ENCODE results near the gene FOXN4.

- TF ChIP-seq CTCF (IDR thresholded peaks at IDR 0.05) (no peak), NFE2L1 (CRISPR knock-in tag; IDR thresholded peaks at IDR 0.05) (no peak), ATF2 (CRISPR knock-in tag; IDR thresholded peaks at IDR 0.05; ENCODE audit: borderline replicate concordance, low read depth) (no peak), SP1 (CRISPR knock-in tag; conservative IDR thresholded peaks at IDR 0.05) (no peak), FOXP4 (CRISPR knock-in tag; IDR thresholded peaks at IDR 0.05) (no peak), USF1 (CRISPR knock-in tag; IDR thresholded peaks at IDR 0.05) (no peak), ETV6 (CRISPR knock-in tag; IDR thresholded peaks at IDR 0.05) (no peak), USF2 (CRISPR knock-in tag; IDR thresholded peaks at IDR 0.05) (no peak)
Observed at GRCh38 chr12:109345428-109345827, 36.3 kb upstream of the FOXN4 start.

Measured in WTC11 (cell line).